C4-2B (cell line): Measurements from ENCODE around the gene LETM1.

ENCODE experiments used
- ZFX ChIP-seq: fragments of 450-650 bp; IDR thresholded peaks from 2 replicates; pipeline ENCODE4 v1.6.1; 2017
- TF ChIP-seq, protein P1 (sequence below): fragments of 450-650 bp; conservative IDR thresholded peaks from 2 replicates; pipeline ENCODE4 v1.5.1; 2017; ENCODE audit warnings: mild to moderate bottlenecking

DNA sequence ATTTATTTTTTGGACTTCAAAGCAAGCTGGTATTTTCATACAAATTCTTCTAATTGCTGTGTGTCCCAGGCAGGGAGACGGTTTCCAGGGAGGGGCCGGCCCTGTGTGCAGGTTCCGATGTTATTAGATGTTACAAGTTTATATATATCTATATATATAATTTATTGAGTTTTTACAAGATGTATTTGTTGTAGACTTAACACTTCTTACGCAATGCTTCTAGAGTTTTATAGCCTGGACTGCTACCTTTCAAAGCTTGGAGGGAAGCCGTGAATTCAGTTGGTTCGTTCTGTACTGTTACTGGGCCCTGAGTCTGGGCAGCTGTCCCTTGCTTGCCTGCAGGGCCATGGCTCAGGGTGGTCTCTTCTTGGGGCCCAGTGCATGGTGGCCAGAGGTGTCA lies 47.6 kb downstream of the LETM1 start:
- TF ChIP-seq, protein P1, sequence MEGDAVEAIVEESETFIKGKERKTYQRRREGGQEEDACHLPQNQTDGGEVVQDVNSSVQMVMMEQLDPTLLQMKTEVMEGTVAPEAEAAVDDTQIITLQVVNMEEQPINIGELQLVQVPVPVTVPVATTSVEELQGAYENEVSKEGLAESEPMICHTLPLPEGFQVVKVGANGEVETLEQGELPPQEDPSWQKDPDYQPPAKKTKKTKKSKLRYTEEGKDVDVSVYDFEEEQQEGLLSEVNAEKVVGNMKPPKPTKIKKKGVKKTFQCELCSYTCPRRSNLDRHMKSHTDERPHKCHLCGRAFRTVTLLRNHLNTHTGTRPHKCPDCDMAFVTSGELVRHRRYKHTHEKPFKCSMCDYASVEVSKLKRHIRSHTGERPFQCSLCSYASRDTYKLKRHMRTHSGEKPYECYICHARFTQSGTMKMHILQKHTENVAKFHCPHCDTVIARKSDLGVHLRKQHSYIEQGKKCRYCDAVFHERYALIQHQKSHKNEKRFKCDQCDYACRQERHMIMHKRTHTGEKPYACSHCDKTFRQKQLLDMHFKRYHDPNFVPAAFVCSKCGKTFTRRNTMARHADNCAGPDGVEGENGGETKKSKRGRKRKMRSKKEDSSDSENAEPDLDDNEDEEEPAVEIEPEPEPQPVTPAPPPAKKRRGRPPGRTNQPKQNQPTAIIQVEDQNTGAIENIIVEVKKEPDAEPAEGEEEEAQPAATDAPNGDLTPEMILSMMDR = no peak
- no peak for TF ChIP-seq ZFX
